ENCODE results near the gene NUAK2.

Gene NUAK2

DNA sequence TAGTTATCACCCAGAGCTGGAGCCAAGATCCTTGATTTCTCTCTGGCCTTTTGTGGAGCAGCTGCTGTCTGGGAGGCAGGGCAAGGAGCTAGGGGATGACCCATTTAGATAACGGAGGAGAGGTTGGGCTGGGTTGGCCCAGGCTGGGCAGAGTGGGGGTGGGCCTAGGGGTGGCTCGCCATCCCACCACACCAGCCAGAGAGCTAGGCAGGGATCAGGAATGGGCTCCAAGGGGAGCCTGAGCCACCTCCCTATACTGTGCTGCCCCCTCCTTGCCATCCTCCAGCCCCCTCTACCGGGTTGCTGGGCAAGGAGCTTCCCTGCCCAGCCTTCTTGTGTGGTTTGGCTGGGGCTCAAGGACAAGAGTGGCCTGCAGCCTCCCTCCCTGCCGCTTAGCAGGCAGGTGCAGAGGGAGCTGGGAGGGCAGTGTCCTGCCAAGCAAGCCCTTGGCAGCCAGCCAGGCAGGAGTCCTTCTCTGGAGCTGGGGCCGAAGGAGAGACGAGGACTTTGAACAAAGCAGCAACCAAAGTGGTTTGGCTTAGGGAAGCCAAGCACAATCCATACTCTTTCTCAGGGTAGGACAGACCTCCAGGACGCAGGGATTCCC, 4.1 kb downstream of the NUAK2 start:
- H3F3A ChIP-seq (ENCODE audit: insufficient read depth): peaks cover 9% of the 10 kb centered on the region; the same call in 1 of the 2 replicates
- H3K27ac ChIP-seq (ENCODE audit: low read depth, low read length): no peak overlapping the region
- no peak overlapping the region for H2AFZ ChIP-seq (ENCODE audit: low read depth, low read length, severe bottlenecking)
- no peaks in the 10 kb centered on the region for H3K9me3 ChIP-seq (ENCODE audit: insufficient read depth, low read length)
- no peaks in the 10 kb centered on the region for H3K9me2 ChIP-seq (replicated peaks; ENCODE audit: insufficient read depth, low read length)
- no peak overlapping the region for H3K4me2 ChIP-seq (ENCODE audit: low read depth, low read length, poor library complexity, severe bottlenecking)
- H4K20me1 ChIP-seq (ENCODE audit: low read depth, low read length): no peaks in the 10 kb centered on the region
- H3K27me3 ChIP-seq (ENCODE audit: low read length): no peaks in the 10 kb centered on the region
- TF ChIP-seq EZH2phosphoT487 (conservative IDR thresholded peaks at IDR 0.05; ENCODE audit: low read length): no peak
- TF ChIP-seq, protein P1, sequence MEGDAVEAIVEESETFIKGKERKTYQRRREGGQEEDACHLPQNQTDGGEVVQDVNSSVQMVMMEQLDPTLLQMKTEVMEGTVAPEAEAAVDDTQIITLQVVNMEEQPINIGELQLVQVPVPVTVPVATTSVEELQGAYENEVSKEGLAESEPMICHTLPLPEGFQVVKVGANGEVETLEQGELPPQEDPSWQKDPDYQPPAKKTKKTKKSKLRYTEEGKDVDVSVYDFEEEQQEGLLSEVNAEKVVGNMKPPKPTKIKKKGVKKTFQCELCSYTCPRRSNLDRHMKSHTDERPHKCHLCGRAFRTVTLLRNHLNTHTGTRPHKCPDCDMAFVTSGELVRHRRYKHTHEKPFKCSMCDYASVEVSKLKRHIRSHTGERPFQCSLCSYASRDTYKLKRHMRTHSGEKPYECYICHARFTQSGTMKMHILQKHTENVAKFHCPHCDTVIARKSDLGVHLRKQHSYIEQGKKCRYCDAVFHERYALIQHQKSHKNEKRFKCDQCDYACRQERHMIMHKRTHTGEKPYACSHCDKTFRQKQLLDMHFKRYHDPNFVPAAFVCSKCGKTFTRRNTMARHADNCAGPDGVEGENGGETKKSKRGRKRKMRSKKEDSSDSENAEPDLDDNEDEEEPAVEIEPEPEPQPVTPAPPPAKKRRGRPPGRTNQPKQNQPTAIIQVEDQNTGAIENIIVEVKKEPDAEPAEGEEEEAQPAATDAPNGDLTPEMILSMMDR (IDR thresholded peaks at IDR 0.05; ENCODE audit: insufficient read depth, low read length, poor library complexity, severe bottlenecking): no peak
- H3K4me3 ChIP-seq (ENCODE audit: insufficient read depth, low read length, poor library complexity, severe bottlenecking): no peak overlapping the region
- no peak overlapping the region for H3K9ac ChIP-seq (ENCODE audit: low read length)
- H3K79me2 ChIP-seq (ENCODE audit: insufficient read depth, low read length): peaks cover 30% of the 10 kb centered on the region
- no peaks in the 10 kb centered on the region for H3K36me3 ChIP-seq (ENCODE audit: low read length)

DNA sequence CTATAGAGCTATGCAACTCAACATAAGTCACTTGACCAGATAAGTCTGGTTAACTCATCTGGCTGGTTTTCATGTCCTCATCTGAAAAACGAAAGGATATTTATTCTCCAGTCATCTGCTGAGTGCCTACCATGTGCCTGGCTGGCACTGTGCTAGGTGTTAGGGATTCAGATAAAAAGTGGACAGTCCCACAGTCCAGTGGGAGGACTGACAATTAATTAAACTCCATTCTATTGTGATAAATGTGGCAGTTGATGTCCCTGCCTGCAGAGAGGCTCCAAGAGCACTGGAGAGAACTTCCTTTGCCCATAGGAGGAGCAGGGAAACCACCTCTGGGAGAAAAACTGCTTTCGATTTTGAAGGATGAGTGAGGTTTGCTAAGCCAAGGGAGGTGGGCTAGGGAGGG, 5.4 kb downstream of the NUAK2 start:
- Histone ChIP-seq H3K36me3 (ENCODE audit: low read length) (no peaks in the 10 kb centered on the region), H3K4me2 (ENCODE audit: low read depth, low read length, poor library complexity, severe bottlenecking) (no peak overlapping the region)

DNA sequence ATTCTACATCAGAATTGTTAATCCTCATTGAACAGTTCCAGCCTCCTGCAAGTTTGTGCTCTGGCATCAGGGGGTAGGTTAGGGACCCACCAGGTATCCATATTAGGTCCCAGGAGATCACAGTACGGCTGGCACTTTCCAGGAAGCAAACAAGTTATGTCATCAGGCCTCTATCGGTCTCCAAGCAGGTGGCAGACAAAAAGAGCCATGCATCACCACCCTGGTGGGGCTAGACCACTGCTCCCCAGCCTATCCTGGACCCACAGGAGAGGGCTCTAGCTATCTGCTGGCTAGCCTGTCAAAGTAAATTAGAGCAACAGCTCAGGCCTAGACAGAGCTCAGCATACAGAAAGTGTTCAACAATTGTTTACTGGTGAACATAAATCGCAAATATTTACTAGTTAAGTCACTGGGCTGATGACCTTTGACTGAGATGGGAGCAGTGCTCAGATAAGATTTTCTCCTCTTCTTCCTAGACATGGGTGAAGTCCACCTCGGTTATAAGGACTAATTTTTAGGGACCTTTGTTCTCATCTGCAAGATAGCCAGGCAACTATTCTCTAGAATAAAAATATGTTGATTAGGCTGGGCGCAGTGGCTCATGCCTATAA, 6.4 kb downstream of the NUAK2 start:
- TF ChIP-seq EZH2phosphoT487 (conservative IDR thresholded peaks at IDR 0.05; ENCODE audit: low read length): no peak
- TF ChIP-seq, protein P1 (IDR thresholded peaks at IDR 0.05; ENCODE audit: insufficient read depth, low read length, poor library complexity, severe bottlenecking): no peak
- no peaks in the 10 kb centered on the region for H3K36me3 ChIP-seq (ENCODE audit: low read length)
- H3K4me2 ChIP-seq (ENCODE audit: low read depth, low read length, poor library complexity, severe bottlenecking): no peak overlapping the region
- H2AFZ ChIP-seq (ENCODE audit: low read depth, low read length, severe bottlenecking): no peak overlapping the region
- H3K9me3 ChIP-seq (ENCODE audit: insufficient read depth, low read length): no peaks in the 10 kb centered on the region
- peaks cover 9% of the 10 kb centered on the region; the same call in 1 of the 2 replicates for H3F3A ChIP-seq (ENCODE audit: insufficient read depth)
- H3K27ac ChIP-seq (ENCODE audit: low read depth, low read length): no peak overlapping the region
- H3K79me2 ChIP-seq (ENCODE audit: insufficient read depth, low read length): peaks cover 32% of the 10 kb centered on the region
- no peaks in the 10 kb centered on the region for H3K9me2 ChIP-seq (replicated peaks; ENCODE audit: insufficient read depth, low read length)
- no peaks in the 10 kb centered on the region for H4K20me1 ChIP-seq (ENCODE audit: low read depth, low read length)
- no peak overlapping the region for H3K4me3 ChIP-seq (ENCODE audit: insufficient read depth, low read length, poor library complexity, severe bottlenecking)
- H3K27me3 ChIP-seq (ENCODE audit: low read length): no peaks in the 10 kb centered on the region
- H3K9ac ChIP-seq (ENCODE audit: low read length): no peak overlapping the region

More for the DNA sequence above, 5.4 kb downstream of the NUAK2 start:
- no peak overlapping the region for H3K9ac ChIP-seq (ENCODE audit: low read length)
- H3K9me3 ChIP-seq (ENCODE audit: insufficient read depth, low read length): no peaks in the 10 kb centered on the region
- H4K20me1 ChIP-seq (ENCODE audit: low read depth, low read length): no peaks in the 10 kb centered on the region
- TF ChIP-seq EZH2phosphoT487 (conservative IDR thresholded peaks at IDR 0.05; ENCODE audit: low read length): no peak
- TF ChIP-seq, protein P1 (IDR thresholded peaks at IDR 0.05; ENCODE audit: insufficient read depth, low read length, poor library complexity, severe bottlenecking): no peak
- H3K9me2 ChIP-seq (replicated peaks; ENCODE audit: insufficient read depth, low read length): no peaks in the 10 kb centered on the region
- H2AFZ ChIP-seq (ENCODE audit: low read depth, low read length, severe bottlenecking): no peak overlapping the region
- H3F3A ChIP-seq (ENCODE audit: insufficient read depth): peaks cover 9% of the 10 kb centered on the region; the same call in 1 of the 2 replicates
- no peak overlapping the region for H3K27ac ChIP-seq (ENCODE audit: low read depth, low read length)
- no peaks in the 10 kb centered on the region for H3K27me3 ChIP-seq (ENCODE audit: low read length)
- peaks cover 32% of the 10 kb centered on the region for H3K79me2 ChIP-seq (ENCODE audit: insufficient read depth, low read length)
- H3K4me3 ChIP-seq (ENCODE audit: insufficient read depth, low read length, poor library complexity, severe bottlenecking): no peak overlapping the region

Data from SU-DHL-6 (cell line).